ENCODE results near the gene CCNF. TPM values are rescaled to one million over a fixed set of nuclear protein-coding genes. Genes with fewer than 3 reads are reported as not detected.

Gene CCNF
- polyA plus RNA-seq, 2 of the 4 experiments (the other 2 are of a cell fraction), result 6.5 to 14.4 TPM

DNA sequence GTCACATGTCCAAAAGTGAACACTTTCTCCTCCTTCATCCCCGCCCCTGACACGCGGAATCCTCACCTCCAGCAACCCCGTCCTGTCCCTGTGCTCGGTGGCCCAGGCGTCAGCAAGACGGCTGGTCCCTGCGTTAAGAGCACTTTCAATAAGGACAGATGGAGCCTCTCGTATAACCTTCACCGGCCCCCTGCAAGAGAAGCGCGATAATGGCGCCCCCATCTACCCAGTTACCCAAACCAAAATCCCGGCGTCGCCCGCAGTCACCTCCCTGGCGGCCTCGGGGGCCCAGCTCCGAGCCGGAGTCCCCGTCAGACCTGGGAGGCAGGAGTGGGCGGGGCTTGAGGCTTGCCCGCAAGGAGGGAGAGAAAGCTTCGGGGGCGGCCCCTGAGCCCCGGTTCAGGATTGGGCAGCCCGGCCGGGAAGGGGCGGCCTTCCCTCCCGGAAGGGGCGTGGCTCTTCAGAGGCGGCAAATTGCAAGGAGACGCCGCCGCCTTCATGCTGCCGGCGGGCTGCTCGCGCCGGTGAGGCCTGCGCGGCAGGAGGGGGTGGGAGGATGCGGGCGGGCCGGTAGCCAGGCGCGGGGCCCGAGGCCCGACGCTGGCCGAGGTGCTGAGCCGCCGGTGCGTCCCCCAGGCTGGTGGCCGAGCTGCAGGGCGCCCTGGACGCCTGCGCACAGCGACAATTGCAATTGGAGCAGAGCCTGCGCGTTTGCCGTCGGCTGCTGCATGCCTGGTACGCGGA is 30.6 kb downstream of the CCNF start, which contains the start of gene TEDC2 (continued):
- TF ChIP-seq, protein P1, sequence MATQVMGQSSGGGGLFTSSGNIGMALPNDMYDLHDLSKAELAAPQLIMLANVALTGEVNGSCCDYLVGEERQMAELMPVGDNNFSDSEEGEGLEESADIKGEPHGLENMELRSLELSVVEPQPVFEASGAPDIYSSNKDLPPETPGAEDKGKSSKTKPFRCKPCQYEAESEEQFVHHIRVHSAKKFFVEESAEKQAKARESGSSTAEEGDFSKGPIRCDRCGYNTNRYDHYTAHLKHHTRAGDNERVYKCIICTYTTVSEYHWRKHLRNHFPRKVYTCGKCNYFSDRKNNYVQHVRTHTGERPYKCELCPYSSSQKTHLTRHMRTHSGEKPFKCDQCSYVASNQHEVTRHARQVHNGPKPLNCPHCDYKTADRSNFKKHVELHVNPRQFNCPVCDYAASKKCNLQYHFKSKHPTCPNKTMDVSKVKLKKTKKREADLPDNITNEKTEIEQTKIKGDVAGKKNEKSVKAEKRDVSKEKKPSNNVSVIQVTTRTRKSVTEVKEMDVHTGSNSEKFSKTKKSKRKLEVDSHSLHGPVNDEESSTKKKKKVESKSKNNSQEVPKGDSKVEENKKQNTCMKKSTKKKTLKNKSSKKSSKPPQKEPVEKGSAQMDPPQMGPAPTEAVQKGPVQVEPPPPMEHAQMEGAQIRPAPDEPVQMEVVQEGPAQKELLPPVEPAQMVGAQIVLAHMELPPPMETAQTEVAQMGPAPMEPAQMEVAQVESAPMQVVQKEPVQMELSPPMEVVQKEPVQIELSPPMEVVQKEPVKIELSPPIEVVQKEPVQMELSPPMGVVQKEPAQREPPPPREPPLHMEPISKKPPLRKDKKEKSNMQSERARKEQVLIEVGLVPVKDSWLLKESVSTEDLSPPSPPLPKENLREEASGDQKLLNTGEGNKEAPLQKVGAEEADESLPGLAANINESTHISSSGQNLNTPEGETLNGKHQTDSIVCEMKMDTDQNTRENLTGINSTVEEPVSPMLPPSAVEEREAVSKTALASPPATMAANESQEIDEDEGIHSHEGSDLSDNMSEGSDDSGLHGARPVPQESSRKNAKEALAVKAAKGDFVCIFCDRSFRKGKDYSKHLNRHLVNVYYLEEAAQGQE (IDR thresholded peaks at IDR 0.05), result no peak
- TF ChIP-seq ZC3H11A (IDR thresholded peaks at IDR 0.05) (no peak), FOSB (CRISPR knock-in tag; IDR thresholded peaks at IDR 0.05) (no peak), MAFK (IDR thresholded peaks at IDR 0.05; ENCODE audit: partially characterized antibody) (no peak), CBX8 (IDR thresholded peaks at IDR 0.05) (no peak), JUN (IDR thresholded peaks at IDR 0.05) (peak in 1 of 2 experiments; percentile 22; a peak in 1 of 5 replicates), ZFP36 (IDR thresholded peaks at IDR 0.05; ENCODE audit: borderline replicate concordance, partially characterized antibody) (no peak), CBX2 (IDR thresholded peaks at IDR 0.05; ENCODE audit: borderline replicate concordance, low read depth) (no peak), HOXB13 (CRISPR knock-in tag; IDR thresholded peaks at IDR 0.05; ENCODE audit: low read depth) (no peak), ESRRA (IDR thresholded peaks at IDR 0.05; ENCODE audit: borderline replicate concordance, low read length) (no peak), GATA3 (IDR thresholded peaks at IDR 0.05; ENCODE audit: borderline replicate concordance) (0 out of 2 replicates have a peak, but pooled peaks have one; percentile 11), HDAC2 (IDR thresholded peaks at IDR 0.05) (no peak), NR3C1 (IDR thresholded peaks at IDR 0.05) (no peak), TFCP2L1 (CRISPR knock-in tag; IDR thresholded peaks at IDR 0.05) (0 out of 2 replicates have a peak, but pooled peaks have one; percentile 35), KDM5A (IDR thresholded peaks at IDR 0.05) (peak; percentile 67), FOSL2 (IDR thresholded peaks at IDR 0.05) (no peak), FOSL2 (CRISPR knock-in tag; IDR thresholded peaks at IDR 0.05) (no peak), RCOR1 (IDR thresholded peaks at IDR 0.05; ENCODE audit: low read depth, low read length) (no peak)
- TF ChIP-seq, protein P2, sequence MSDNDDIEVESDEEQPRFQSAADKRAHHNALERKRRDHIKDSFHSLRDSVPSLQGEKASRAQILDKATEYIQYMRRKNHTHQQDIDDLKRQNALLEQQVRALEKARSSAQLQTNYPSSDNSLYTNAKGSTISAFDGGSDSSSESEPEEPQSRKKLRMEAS (IDR thresholded peaks at IDR 0.05), result peak; percentile 77
- TF ChIP-seq, protein P3, sequence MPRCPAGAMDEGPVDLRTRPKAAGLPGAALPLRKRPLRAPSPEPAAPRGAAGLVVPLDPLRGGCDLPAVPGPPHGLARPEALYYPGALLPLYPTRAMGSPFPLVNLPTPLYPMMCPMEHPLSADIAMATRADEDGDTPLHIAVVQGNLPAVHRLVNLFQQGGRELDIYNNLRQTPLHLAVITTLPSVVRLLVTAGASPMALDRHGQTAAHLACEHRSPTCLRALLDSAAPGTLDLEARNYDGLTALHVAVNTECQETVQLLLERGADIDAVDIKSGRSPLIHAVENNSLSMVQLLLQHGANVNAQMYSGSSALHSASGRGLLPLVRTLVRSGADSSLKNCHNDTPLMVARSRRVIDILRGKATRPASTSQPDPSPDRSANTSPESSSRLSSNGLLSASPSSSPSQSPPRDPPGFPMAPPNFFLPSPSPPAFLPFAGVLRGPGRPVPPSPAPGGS (IDR thresholded peaks at IDR 0.05), result 0 out of 3 replicates have a peak, but pooled peaks have one; percentile 22
- TF ChIP-seq, protein P4, sequence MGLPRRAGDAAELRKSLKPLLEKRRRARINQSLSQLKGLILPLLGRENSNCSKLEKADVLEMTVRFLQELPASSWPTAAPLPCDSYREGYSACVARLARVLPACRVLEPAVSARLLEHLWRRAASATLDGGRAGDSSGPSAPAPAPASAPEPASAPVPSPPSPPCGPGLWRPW (IDR thresholded peaks at IDR 0.05), result no peak
- TF ChIP-seq, protein P5, sequence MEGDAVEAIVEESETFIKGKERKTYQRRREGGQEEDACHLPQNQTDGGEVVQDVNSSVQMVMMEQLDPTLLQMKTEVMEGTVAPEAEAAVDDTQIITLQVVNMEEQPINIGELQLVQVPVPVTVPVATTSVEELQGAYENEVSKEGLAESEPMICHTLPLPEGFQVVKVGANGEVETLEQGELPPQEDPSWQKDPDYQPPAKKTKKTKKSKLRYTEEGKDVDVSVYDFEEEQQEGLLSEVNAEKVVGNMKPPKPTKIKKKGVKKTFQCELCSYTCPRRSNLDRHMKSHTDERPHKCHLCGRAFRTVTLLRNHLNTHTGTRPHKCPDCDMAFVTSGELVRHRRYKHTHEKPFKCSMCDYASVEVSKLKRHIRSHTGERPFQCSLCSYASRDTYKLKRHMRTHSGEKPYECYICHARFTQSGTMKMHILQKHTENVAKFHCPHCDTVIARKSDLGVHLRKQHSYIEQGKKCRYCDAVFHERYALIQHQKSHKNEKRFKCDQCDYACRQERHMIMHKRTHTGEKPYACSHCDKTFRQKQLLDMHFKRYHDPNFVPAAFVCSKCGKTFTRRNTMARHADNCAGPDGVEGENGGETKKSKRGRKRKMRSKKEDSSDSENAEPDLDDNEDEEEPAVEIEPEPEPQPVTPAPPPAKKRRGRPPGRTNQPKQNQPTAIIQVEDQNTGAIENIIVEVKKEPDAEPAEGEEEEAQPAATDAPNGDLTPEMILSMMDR (IDR thresholded peaks at IDR 0.05), result no peak
- TF ChIP-seq, protein P6, sequence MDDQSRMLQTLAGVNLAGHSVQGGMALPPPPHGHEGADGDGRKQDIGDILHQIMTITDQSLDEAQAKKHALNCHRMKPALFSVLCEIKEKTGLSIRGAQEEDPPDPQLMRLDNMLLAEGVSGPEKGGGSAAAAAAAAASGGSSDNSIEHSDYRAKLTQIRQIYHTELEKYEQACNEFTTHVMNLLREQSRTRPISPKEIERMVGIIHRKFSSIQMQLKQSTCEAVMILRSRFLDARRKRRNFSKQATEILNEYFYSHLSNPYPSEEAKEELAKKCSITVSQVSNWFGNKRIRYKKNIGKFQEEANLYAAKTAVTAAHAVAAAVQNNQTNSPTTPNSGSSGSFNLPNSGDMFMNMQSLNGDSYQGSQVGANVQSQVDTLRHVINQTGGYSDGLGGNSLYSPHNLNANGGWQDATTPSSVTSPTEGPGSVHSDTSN (IDR thresholded peaks at IDR 0.05), result no peak; the same call in 1 of the 2 replicates
- TF ChIP-seq, protein P7, sequence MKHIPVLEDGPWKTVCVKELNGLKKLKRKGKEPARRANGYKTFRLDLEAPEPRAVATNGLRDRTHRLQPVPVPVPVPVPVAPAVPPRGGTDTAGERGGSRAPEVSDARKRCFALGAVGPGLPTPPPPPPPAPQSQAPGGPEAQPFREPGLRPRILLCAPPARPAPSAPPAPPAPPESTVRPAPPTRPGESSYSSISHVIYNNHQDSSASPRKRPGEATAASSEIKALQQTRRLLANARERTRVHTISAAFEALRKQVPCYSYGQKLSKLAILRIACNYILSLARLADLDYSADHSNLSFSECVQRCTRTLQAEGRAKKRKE (CRISPR knock-in tag; IDR thresholded peaks at IDR 0.05; ENCODE audit: low read depth), result peak; percentile 24; the same call in 1 of the 2 replicates
- TF ChIP-seq, protein P8, sequence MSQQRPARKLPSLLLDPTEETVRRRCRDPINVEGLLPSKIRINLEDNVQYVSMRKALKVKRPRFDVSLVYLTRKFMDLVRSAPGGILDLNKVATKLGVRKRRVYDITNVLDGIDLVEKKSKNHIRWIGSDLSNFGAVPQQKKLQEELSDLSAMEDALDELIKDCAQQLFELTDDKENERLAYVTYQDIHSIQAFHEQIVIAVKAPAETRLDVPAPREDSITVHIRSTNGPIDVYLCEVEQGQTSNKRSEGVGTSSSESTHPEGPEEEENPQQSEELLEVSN (IDR thresholded peaks at IDR 0.05; ENCODE audit: borderline replicate concordance, low read depth), result peak; percentile 97
